Peyer's patch (tissue), 4 donors: Measurements from ENCODE around the gene PRXL2C. TPM values are rescaled to one million over a fixed set of nuclear protein-coding genes. Genes with fewer than 3 reads are reported as not detected.
"Not testable (repeated sequence)": the region's sequence is repeated elsewhere in the genome, so short reads cannot be mapped to it uniquely, and the experiment has no call there.

Experiments used
- DNase-seq, 3 donors: peaks; one replicate each; pipeline ENCODE4 v3.0.0-alpha.2; 2017 to 2019
- H3K27ac ChIP-seq, 4 donors: fragments of 200-600 bp; sonication (generic); one replicate each; pipeline ENCODE4 v1.5.1; 2016 to 2019
- H3K27me3 ChIP-seq, 2 donors: fragments of 200-600 bp; sonication (generic); one replicate each; pipeline ENCODE4 v1.5.1; 2019
- H3K36me3 ChIP-seq, 3 donors: fragments of 200-600 bp; sonication (generic); one replicate each; pipeline ENCODE4 v1.5.1; 2016 to 2019
- H3K4me1 ChIP-seq, 4 donors: fragments of 200-600 bp; sonication (generic); one replicate each; pipeline ENCODE4 v1.5.1; 2016 to 2019
- H3K4me3 ChIP-seq, 4 donors: fragments of 200-600 bp; sonication (generic); 1 replicate in 3 of 4; 2 replicates in 1 of 4; pipeline ENCODE4 v1.5.1; 2016 to 2019; ENCODE audit warnings: mild to moderate bottlenecking in 1 of 4
- H3K9me3 ChIP-seq, 4 donors: fragments of 200-600 bp; sonication (generic); one replicate each; pipeline ENCODE4 v1.5.1; 2016 to 2019; ENCODE audit warnings: mild to moderate bottlenecking in 1 of 4
- CTCF ChIP-seq, 6 experiments: fragments of 450-650 bp in 4 of 6; fragments of 200-600 bp in 2 of 6; sonication (generic) in 1 of 6; IDR thresholded peaks; one replicate each; pipeline ENCODE4 v1.5.1; 2017 to 2019; ENCODE audit warnings: antibody characterized with exemption in 6 of 6, mild to moderate bottlenecking in 3 of 6, moderate library complexity in 1 of 6
- POLR2A ChIP-seq, 2 donors: fragments of 450-650 bp; IDR thresholded peaks; one replicate each; pipeline ENCODE4 v1.5.1; 2017; ENCODE audit warnings: antibody characterized with exemption in 2 of 2, mild to moderate bottlenecking in 2 of 2, moderate library complexity in 2 of 2
- total RNA-seq, 4 donors: library from RNA; depleted of rRNA; stranded (reverse); fragments of >200 nt; gene quantifications; one replicate each; pipeline ENCODE4 v1.1.0, GENCODE V29; 2016

PRXL2C gene
- total RNA-seq: 1 to 10 TPM; 5.1 to 8.3 (median 5.7) TPM

GRCh38 chr9:96655198-96655851, at the start of gene PRXL2C:
Gene PRXL2C, minus strand, starts transcription at chr9:96655317. Its CDS starts 36 bp downstream, at chr9:96655281.
- no peaks in the 10 kb centered on the region for H3K27me3 ChIP-seq
- peak in 1 of 2 donors; percentile 29 for TF ChIP-seq POLR2A (IDR thresholded peaks at IDR 0.05)
- no peak for TF ChIP-seq CTCF (IDR thresholded peaks at IDR 0.05)
- DNase-seq: peak; percentile 87 to 95 (median 94)

GRCh38 chr9:96700721-96701375, 45.7 kb upstream of the PRXL2C start:
- not testable (repeated sequence) for H3K9me3 ChIP-seq, H3K27ac ChIP-seq, H3K36me3 ChIP-seq, H3K4me3 ChIP-seq, H3K27me3 ChIP-seq, DNase-seq, H3K4me1 ChIP-seq

More at GRCh38 chr9:96655198-96655851, at the start of gene PRXL2C:
- Histone ChIP-seq H3K36me3 (peaks cover 0 to 11% (median 0%) of the 10 kb centered on the region in 3 donors), H3K27ac (peak within 1 kb of the TSS; percentile 89 to 99 (median 94)), H3K4me1 (peaks cover 0 to 6% (median 0%) of the 10 kb centered on the region in 4 donors), H3K9me3 (no peaks in the 10 kb centered on the region), H3K4me3 (peak within 1 kb of the TSS; percentile 55 to 95 (median 82))

- H3K4me3 ChIP-seq: no peak overlapping the region
- H3K9me3 ChIP-seq: peaks cover 0 to 9% (median 0%) of the 10 kb centered on the region in 4 donors
- no peak for TF ChIP-seq POLR2A (IDR thresholded peaks at IDR 0.05)
- H3K36me3 ChIP-seq: no peaks in the 10 kb centered on the region
- no peak for DNase-seq
- H3K4me1 ChIP-seq: no peaks in the 10 kb centered on the region
- no peak overlapping the region for H3K27ac ChIP-seq
- no peaks in the 10 kb centered on the region for H3K27me3 ChIP-seq
These were observed 36.2 kb upstream of the PRXL2C start for GRCh38 chr9:96691326-96691725.

- no peaks in the 10 kb centered on the region for H3K4me1 ChIP-seq
These were observed 33.8 kb upstream of the PRXL2C start for GRCh38 chr9:96688745-96689464.

GRCh38 chr9:96688187-96688586, 33.1 kb upstream of the PRXL2C start:
- Histone ChIP-seq H3K27ac (no peak overlapping the region), H3K4me3 (no peak overlapping the region), H3K27me3 (no peaks in the 10 kb centered on the region), H3K36me3 (no peaks in the 10 kb centered on the region), H3K9me3 (peaks cover 0 to 3% (median 0%) of the 10 kb centered on the region in 4 donors), H3K4me1 (no peaks in the 10 kb centered on the region)
- no peak for TF ChIP-seq CTCF (IDR thresholded peaks at IDR 0.05)
- TF ChIP-seq POLR2A (IDR thresholded peaks at IDR 0.05): no peak
- no peak for DNase-seq

More at GRCh38 chr9:96688745-96689464, 33.8 kb upstream of the PRXL2C start:
- Histone ChIP-seq H3K36me3 (no peaks in the 10 kb centered on the region), H3K4me3 (no peak overlapping the region), H3K27me3 (no peaks in the 10 kb centered on the region), H3K27ac (no peak overlapping the region), H3K9me3 (peaks cover 0 to 9% (median 0%) of the 10 kb centered on the region in 4 donors)
- TF ChIP-seq CTCF (IDR thresholded peaks at IDR 0.05): no peak
- no peak for TF ChIP-seq POLR2A (IDR thresholded peaks at IDR 0.05)
- DNase-seq: no peak

GRCh38 chr9:96686638-96687335, 31.7 kb upstream of the PRXL2C start:
- H3K9me3 ChIP-seq: no peaks in the 10 kb centered on the region
- no peaks in the 10 kb centered on the region for H3K36me3 ChIP-seq
- TF ChIP-seq POLR2A (IDR thresholded peaks at IDR 0.05) (no peak), CTCF (IDR thresholded peaks at IDR 0.05) (peak in 5 of 6 experiments; percentile 8 to 45 (median 32))
- H3K4me1 ChIP-seq: no peaks in the 10 kb centered on the region
- peak overlapping the region; percentile 30 to 67 (median 62) for H3K27ac ChIP-seq
- peak overlapping the region; percentile 27 to 50 (median 42) for H3K4me3 ChIP-seq
- H3K27me3 ChIP-seq: no peaks in the 10 kb centered on the region
- DNase-seq: peak; percentile 64 to 85 (median 73)
